Neural cell (in vitro differentiated cells): ENCODE measurements around the gene RASGRP4.

Experiments
- RAD21 ChIP-seq: fragments of 450-650 bp; conservative IDR thresholded peaks from 2 replicates; pipeline ENCODE4 v1.6.1; 2014; ENCODE audit warnings: antibody characterized with exemption, mild to moderate bottlenecking, moderate library complexity
- TAF1 ChIP-seq: IDR thresholded peaks from 2 replicates; pipeline ENCODE4 v1.6.1; 2012; ENCODE audit warnings: low read depth
- TF ChIP-seq, protein P1 (sequence below): fragments of 450-650 bp; IDR thresholded peaks from 2 replicates; pipeline ENCODE4 v1.5.1; 2014; ENCODE audit warnings: antibody characterized with exemption, mild to moderate bottlenecking, moderate library complexity; ENCODE audit not compliant: poor library complexity, severe bottlenecking

DNA sequence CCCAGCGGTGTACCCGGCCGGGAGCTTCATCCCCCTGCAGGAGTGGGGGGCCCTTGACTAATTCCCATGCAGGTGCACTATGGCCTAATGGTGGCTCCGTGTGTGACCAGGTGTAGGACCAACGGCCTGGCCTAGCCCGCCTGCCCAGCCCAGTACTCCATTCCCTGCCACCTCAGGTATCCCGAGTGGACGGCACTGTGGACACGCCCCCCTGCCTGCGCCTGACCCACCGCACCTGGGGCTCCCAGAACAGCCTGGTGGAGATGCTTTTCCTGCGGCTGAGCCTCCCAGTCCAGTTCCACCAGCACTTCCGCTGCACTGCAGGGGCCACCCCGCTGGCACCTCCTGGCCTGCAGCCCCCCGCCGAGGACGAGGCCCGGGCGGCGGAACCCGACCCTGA is 47.2 kb upstream of the RASGRP4 start:
- TF ChIP-seq RAD21 (no peak), TAF1 (no peak)
- TF ChIP-seq, protein P1, sequence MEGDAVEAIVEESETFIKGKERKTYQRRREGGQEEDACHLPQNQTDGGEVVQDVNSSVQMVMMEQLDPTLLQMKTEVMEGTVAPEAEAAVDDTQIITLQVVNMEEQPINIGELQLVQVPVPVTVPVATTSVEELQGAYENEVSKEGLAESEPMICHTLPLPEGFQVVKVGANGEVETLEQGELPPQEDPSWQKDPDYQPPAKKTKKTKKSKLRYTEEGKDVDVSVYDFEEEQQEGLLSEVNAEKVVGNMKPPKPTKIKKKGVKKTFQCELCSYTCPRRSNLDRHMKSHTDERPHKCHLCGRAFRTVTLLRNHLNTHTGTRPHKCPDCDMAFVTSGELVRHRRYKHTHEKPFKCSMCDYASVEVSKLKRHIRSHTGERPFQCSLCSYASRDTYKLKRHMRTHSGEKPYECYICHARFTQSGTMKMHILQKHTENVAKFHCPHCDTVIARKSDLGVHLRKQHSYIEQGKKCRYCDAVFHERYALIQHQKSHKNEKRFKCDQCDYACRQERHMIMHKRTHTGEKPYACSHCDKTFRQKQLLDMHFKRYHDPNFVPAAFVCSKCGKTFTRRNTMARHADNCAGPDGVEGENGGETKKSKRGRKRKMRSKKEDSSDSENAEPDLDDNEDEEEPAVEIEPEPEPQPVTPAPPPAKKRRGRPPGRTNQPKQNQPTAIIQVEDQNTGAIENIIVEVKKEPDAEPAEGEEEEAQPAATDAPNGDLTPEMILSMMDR: no peak
